ENCODE measurements around the gene SLC14A1.
A peak's percentile ranks its signal among the peaks of the same experiment; 100 is the strongest.
"Not testable (repeated sequence)": the region's sequence is repeated elsewhere in the genome, so short reads cannot be mapped to it uniquely, and the experiment has no call there.

SLC14A1 gene

GRCh38 chr18:45724601-45725000 is 620 bp downstream of the SLC14A1 start:
- no peak for DNase-seq

DNA sequence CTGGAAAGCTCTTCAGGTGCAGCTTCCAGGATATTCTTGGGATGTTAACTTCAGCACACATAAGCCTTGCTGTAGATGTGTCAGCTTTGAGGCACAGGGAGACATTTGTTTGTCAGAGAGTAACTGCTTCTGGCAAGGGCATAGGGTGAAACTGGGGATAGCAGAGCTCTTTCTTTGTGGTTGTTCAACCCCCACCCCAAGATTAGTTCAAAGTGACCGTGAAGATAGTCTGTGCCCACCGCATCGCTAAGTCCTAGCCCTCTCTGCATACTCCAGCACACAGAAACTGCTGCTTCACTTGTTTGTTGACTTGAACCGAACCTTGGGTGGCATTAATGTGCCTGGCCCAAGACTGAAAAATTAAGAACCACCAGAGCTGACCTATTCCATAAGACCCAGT is 1.4 kb downstream of the SLC14A1 start:
- no peak for DNase-seq

DNA sequence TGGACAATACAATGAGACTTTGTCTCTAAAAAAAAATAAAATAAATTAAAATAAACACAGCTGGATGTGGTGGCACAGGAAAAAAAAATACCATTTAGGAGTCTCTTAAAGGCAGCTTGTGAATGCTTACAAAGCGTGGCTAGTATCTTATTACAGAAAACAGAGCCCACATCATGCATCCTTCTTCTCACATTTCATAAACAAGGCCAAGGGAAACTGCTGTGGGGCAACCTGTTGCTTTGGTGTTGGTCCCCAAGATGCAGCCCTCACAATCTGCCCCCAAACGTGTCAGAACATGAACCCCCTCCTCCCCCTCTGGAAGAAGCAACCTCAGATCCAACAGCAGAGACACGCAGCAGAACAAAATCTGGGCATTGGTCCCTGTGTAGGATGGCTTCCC is 2.6 kb downstream of the SLC14A1 start:
- peak; percentile 94 for DNase-seq

- no peak for DNase-seq
Observed at GRCh38 chr18:45727068-45727467, 3.1 kb downstream of the SLC14A1 start.

GRCh38 chr18:45728336-45729010 is 4.5 kb downstream of the SLC14A1 start:
- DNase-seq, result no peak

DNA sequence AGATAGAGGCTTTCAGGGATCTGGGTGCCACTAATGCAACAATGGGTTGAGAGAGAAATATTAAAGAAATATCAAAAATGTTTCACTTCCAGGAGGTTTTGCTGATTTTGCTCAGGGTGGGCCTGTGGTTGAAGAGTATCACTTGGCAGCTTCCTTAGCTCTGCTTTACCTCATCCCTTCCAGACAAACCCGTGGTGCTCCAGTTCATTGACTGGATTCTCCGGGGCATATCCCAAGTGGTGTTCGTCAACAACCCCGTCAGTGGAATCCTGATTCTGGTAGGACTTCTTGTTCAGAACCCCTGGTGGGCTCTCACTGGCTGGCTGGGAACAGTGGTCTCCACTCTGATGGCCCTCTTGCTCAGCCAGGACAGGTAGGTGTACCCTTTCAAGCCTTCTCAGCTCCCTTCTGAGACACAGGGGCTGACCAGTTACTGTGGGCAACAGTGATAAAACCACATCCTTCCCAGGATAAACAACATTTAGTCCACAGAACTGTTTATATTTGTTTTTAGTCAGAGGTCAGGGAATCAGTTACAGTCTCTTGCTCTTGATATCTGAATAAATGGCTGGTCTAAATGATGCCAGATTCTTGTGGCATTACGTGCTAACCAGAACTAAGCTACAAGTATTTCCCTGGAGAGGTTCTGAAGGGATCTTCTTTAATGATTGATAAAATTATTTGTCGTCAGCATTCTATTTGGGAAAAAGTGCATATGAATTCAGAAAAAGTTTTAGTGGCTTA is 7.0 kb downstream of the SLC14A1 start:
- no peak for DNase-seq

DNA sequence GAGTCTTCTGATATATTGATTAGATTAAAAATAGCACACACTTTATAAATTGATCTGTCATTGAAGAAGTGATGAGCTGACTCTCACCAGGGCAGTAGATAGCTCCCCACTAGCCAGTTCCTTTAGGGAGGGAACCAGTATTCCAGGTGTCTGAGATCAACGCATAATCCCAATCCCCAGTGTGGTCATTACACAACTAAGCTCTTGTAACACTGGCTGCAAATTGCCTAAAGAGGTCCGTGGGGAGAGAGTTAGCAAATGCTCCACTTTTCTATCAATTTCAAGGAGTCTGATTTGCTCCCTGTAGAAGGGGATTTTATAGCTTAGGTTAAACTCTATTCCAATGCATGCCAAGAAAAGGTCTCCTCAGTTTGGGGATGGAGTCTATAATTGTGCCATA is 7.7 kb downstream of the SLC14A1 start:
- DNase-seq, result no peak

DNA sequence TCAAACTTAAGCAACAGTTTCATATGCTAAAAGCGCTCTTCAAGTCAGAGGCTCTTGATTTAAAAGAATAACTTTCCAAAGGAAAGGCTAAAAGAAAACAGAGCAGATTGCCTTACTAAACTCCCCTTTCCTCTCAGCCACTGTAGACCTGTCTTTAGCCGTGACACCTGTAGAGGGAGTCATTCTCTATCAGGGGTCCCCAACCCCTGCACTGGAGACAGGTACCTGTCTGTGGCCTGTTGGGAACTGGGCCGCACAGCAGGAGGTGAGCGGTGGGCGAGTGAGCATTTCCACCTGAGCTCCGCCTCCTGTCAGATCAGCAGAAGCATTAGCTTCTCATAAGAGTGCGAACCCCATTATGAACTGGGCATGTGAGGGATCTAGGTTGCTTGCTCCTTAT is 9.6 kb downstream of the SLC14A1 start:
- no peak for DNase-seq

DNA sequence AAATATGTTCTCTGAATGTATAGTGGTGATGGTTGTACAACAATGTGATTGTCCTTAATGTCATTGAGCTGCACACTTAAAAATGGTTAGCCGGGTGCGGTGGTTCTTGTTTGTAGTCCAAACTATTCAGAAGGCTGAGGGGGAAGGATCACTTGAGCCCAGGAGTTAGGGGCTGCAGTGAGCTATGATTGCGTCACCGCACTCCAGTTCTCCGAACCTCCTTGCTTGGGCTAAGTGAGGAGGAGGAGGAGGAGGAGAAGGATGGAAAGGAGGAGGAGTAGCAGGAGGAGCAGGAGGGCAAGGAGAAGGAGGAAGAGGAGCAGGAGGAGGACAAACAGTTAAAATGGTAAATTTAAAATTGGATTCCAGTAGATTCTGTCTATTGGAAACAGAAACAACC is 10.5 kb downstream of the SLC14A1 start:
- DNase-seq, result no peak

GRCh38 chr18:45734944-45735343 is 11.0 kb downstream of the SLC14A1 start:
- DNase-seq, result no peak

DNA sequence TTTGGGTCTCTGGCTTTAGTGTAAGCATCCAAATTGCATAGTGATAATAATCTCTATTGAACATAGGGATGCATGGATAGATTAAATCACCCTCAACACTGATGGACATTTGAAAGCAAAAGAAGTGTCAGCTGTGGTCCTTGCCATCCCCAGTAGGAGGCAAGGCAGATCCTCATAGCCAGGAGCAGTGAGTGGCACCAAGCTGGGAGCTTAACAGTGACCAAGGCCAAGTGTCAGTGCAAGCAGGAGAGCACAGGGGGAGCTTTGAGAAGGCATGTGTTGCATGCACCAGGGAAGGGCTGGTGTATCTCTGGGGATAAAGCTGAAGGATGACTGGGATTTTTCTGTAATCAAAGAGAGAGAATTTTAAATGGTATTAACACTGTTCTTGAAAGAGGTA is 14.7 kb downstream of the SLC14A1 start:
- DNase-seq, result no peak

DNA sequence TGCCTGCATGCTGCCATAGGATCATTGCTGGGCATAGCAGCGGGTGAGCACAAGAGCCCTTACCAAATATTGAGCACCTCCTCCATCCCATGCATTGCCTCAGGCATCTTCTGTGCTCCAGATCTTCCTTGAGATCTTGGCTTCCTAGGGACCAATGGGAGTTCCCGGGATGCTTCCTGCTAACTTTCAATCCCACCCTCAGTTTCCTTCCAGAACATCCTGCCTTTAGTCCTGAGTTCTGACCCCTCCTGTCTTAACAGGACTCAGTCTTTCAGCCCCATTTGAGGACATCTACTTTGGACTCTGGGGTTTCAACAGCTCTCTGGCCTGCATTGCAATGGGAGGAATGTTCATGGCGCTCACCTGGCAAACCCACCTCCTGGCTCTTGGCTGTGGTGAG is 15.3 kb downstream of the SLC14A1 start:
- DNase-seq, result no peak

- DNase-seq, result no peak
Observed at GRCh38 chr18:45739848-45740247, 15.9 kb downstream of the SLC14A1 start.

GRCh38 chr18:45741056-45741455 is 17.1 kb downstream of the SLC14A1 start:
- DNase-seq, result no peak

DNA sequence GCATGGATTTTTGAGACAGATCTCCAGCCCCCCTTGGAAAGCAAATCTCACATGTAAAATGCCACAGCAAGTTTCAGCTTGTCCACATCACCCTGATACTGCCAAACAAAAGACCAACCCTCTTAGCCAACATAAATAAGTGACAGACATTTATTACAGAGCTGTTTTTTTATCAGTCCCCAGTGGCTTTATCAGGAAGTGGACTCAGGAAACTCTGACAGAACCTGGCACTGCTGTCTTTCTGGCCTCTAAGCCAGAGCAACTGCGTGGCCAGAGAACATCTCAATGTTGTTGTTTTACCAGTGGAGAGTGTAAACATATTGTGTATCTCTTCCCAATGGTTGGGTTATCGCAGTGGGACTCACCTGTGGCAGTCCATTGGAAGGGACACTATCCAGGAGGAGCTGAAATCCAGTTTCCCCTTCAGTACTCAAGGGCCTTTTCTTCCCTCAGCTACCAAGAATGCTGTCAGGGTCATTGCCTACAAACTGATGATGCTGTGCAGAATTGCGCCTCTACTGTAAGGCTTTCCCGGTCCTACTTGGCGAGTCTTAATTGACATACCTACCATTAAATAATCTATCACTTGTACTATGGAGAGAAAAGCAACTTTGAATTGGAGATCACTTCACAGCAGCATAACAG is 22.0 kb downstream of the SLC14A1 start:
- no peak for DNase-seq

- no peak for DNase-seq
Observed at GRCh38 chr18:45748501-45748900, 24.5 kb downstream of the SLC14A1 start.

DNA sequence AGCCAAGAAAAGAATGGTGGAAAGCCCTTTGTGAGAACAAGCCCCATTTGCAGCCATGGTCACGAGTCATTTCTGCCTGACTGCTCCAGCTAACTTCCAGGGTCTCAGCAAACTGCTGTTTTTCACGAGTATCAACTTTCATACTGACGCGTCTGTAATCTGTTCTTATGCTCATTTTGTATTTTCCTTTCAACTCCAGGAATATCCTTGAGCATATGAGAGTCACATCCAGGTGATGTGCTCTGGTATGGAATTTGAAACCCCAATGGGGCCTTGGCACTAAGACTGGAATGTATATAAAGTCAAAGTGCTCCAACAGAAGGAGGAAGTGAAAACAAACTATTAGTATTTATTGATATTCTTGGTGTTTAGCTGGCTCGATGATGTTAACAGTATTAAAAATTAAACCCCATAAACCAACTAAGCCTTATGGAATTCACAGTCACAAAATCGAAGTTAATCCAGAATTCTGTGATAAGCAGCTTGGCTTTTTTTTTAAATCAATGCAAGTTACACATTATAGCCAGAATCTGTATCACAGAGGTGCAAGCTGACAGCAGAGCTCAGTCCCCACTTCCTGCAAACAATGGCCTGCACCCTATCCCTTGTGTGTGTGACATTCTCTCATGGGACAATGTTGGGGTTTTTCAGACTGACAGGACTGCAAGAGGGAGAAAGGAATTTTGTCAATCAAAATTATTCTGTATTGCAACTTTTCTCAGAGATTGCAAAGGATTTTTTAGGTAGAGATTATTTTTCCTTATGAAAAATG is 26.1 kb downstream of the SLC14A1 start:
- DNase-seq, result peak; percentile 67

- DNase-seq, result no peak
Observed at GRCh38 chr18:45751766-45752165, 27.8 kb downstream of the SLC14A1 start.

GRCh38 chr18:45752681-45753080 is 28.7 kb downstream of the SLC14A1 start:
- DNase-seq, result no peak

DNA sequence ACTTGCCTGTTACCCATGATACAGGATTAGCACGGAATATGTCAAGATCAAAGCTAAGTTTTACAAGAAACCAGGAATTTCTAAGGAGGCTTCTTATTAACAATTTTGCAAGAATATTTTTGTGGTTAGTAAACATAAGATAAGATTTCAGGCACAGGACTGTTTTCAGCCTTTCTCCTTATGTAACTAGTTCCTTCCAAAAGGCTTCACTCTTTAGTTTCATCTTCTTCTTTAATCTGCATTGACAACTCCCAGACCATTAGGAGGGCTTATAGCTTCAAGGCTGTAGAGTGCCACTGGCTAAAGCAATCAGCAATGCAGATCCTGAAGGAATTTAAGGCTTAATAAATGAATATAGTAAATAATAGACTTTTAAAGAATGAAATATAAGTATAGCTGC is 29.3 kb downstream of the SLC14A1 start:
- no peak for DNase-seq

GRCh38 chr18:45755934-45756333 is 32.0 kb downstream of the SLC14A1 start:
- no peak for DNase-seq

GRCh38 chr18:45757005-45757404 is 33.0 kb downstream of the SLC14A1 start:
- DNase-seq, result no peak

GRCh38 chr18:45757644-45758043 is 33.7 kb downstream of the SLC14A1 start:
- DNase-seq, result not testable (repeated sequence)
